HG02642 (cell line): ENCODE measurements around the gene PRDM16.

Source experiments
- ATAC-seq: cut with Tn5 transposase; IDR thresholded peaks from one replicate; pipeline ENCODE4 v1.9.1; 2021; ENCODE audit warnings: mild to moderate bottlenecking; ENCODE audit not compliant: unreplicated experiment, poor library complexity

PRDM16 gene

GRCh38 chr1:3066250-3066711 lies 2.7 kb upstream of the PRDM16 start:
- no peak for ATAC-seq

- ATAC-seq, result no peak
Measured at GRCh38 chr1:3066826-3067225, 2.2 kb upstream of the PRDM16 start.

DNA sequence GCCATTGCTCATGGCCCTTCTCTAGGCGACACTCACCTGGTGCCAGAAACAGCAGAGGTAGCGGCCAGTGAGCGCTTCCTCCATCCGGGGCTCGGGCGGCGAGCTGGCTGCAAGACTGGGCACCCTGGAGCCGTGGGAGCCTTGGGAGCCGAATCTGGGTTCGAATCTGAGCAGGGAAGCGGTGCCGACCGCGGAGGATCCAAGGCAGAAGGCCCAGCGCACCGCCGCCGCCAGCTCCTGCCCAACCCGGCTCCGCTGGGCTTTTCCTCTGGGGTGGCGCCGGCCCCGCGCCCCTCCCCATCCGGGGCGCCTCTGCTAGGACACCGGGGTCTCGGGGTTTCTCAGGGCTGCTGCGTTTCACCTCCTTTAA lies 1.7 kb upstream of the PRDM16 start:
- ATAC-seq, result no peak

GRCh38 chr1:3067671-3068563 lies 1.1 kb upstream of the PRDM16 start:
- no peak for ATAC-seq

GRCh38 chr1:3069491-3070308 lies 697 bp downstream of the PRDM16 start:
- ATAC-seq, result no peak

DNA sequence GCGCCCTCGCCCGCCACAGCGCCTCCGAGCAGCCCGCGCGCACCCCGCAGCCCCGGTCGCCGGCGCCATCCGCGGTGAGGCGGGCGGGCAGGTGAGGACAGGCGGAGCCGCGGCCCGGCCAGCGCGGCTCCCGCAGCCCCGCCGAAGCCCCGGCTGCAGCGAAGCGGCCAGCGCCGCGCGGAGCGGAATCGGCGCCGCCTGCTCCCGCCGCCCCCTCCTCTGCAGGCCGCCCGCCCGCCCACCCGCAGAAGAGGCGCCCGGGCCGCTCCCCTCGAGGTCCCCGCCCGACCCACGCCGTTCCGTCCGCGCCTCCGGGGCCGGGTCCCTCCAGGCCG lies 1.3 kb downstream of the PRDM16 start:
- no peak for ATAC-seq

- no peak for ATAC-seq
Measured at GRCh38 chr1:3070644-3071564, 1.9 kb downstream of the PRDM16 start.

DNA sequence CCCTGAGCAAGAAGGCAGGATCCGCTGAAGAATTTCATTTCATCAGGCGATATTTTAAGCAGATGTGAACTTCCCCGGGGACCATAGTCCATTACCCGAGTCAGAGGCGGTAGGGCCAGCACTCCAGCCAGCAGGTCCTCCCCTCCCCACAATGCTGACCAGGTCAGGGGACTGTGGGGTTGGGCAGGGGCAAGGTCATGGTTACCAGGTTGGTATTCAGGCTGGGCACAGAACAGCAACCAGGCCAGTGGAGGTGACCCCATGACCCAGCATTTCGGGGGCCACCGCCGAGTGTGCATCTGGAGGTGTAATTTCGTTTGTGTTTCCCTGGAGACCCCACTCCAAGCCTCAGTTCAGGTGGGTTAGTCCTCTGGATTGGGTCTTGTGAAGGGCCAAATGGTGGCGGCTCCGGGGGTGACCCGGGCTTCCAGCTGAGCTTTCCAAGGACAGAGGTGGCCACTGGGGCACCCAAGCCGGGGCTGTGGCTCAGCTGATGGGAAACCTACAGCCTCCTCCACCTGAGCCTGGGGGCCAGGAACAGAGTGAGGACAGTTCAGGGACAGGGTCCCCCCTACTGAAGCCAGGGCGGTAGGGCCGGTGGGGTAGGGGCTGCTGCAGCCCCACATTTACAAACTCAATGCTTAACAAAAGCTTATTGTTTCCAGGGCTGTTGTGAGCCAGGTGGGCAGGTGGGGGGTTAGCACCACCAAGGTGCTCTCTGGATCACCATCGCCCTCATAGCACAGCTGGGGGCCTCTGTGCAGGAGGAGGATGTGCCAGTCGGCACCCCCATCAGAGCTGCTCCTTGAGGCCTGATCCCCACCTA lies 2.8 kb downstream of the PRDM16 start:
- no peak for ATAC-seq

DNA sequence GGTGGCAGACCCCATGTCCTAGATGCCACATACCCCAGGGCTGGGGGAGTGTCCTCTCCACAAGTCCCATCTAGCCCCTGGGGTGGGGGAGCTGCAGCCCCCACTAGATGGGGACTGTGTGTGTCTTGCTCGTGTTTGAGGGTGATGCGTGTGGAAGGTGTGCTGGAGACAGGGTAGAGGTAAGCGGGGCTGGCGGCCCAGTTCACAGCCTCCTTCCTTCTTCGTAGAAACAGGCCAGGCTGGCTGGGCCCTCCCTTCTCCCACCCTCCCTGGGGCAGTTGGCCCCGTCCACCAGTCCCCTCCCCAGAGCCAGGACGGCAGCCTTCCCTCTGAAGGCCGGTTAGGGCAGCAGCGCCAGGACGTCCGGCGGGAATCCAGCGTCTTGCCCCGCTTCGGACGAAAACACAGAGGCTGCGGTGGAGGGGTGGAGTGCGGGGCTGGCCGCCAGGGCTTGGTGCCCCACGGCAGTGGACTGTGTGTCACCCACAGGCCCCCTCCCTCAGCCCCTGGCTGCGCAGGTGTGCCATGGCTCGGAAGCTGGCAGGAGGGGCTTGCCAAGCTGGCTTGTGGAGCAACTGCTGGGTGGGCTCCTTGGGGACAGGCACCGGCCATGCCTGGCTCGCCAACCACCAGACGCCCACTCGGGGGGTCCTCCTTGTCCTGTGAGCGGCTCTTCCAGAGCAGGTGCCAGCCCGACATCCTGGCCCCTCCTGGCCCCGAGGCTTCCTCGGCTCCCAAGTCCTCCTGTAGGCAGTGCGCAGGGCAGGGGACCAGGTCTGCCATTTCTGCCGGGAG lies 3.6 kb downstream of the PRDM16 start:
- ATAC-seq, result no peak

DNA sequence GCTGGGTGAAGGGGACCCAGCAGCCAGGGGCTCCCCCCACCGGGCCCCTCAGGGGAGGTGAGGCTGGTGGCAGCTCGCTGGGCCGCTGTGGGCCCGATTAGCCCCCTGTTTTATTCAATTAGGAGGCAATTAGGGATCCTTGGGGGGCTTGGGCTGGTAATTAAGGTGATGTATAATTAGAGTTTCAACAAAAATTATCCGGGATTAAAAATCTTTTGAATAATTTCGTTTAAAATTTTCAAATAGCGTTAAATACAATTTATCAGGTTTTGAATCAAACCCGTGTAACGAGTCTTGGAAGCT lies 4.1 kb downstream of the PRDM16 start:
- no peak for ATAC-seq

GRCh38 chr1:3073489-3074296 lies 4.7 kb downstream of the PRDM16 start:
- no peak for ATAC-seq

GRCh38 chr1:3074297-3074741 lies 5.3 kb downstream of the PRDM16 start:
- ATAC-seq, result no peak

GRCh38 chr1:3074800-3075199 lies 5.8 kb downstream of the PRDM16 start:
- ATAC-seq, result no peak

DNA sequence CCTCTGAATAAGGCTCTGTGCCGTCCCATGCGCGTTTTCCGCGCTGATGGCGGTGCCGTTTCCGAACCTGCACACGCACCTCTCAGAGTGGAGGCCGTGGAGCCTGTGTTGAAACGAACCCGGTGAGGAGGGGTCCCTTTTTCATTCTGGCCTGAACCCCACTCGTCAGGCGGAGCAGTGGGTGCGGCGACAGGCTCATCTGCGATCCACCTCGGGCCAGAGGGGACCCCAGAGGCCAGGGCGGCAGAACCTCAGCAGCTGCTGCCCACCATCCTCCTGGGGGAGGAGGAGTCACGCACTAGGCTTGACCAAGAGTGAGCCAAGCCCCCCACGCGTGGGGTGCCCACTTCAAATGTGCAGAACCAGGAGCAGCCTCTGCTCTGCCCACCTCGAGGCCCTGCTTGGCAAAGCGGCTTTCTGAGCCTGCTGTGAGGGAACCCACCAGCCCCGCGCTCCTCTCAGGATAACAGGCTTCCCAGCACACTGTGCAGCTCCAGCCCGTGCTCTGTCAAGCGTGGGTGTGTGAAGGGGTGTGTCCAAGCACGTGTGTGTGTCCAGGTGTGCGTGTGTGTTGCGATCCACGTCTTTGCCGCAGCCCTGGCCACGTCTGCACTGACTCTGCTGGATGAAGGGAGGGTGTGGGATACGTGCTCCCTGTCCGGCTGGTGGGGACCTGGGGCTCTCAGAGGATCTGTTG lies 6.8 kb downstream of the PRDM16 start:
- ATAC-seq, result no peak

DNA sequence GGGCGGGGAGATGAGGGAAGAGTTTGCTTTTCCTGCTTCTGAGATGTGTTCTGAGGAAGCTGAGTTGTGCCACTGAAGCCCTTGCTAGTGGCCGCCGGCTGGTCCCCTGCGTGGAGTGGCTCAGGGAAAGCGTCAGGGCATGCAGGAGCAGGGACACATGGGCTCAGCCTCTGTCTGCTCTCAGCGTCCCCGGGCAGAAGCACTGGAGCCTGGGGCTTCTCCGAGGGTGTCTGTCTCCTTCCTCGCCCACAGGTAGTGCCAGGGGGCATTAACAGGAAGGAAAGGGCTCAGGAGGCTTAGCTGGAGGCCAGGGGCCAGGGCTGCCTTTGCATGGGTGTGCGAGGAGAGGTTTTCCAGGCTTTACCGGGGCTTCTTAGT lies 7.3 kb downstream of the PRDM16 start:
- no peak for ATAC-seq

DNA sequence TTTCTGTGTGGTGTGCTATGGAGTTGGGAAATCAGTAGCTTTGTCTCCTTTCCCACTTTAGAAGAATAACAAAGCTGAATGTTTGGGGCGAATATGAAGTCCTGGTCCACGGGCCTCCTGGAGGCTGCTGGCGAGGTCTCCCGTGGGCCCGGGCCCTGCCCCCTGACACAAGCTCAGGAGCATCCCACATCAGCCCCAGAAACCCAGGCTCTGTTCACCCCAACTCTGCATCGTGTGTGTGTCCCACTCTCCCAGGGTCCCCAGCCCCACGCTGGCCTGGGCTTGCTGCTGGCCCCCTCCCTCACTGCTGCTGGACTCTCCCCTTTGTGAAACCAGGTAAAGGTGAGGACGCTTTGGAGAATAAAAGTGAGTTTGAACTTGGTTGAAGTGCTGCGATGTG lies 8.1 kb downstream of the PRDM16 start:
- ATAC-seq, result no peak

GRCh38 chr1:3077561-3077960 lies 8.6 kb downstream of the PRDM16 start:
- no peak for ATAC-seq

DNA sequence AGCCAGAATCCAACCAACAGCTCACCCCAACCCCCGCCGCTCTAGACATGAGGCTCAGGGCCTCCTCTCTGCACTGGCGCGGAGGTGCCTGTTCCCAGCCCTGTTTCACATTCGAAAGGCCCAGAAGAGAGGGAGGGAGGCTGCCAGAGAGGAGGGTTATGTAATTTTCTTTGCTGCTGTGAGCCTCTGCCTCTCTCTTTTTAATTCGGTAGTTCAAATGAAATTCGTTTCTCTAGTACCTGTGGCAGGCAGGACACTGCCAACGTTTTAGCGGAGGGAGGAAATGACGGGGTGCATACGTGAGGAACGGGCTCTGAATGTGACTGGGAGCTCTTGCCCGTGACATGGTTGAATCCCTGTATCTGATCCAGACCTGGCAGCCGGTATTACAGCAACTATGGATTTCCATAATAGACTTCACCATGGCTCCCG lies 9.4 kb downstream of the PRDM16 start:
- ATAC-seq, result no peak
